Endodermal cell (in vitro differentiated cells): Measurements from ENCODE around the gene LRMDA. TPM values are rescaled to one million over a fixed set of nuclear protein-coding genes. Genes with fewer than 3 reads are reported as not detected.

Experiments
- DNase-seq: peaks from one replicate; pipeline ENCODE4 v3.0.0-alpha.2; 2017
- H3K27ac ChIP-seq: 2 replicates; pipeline ENCODE4 v1.5.1; 2013; ENCODE audit warnings: mild to moderate bottlenecking, low read depth, low read length, moderate library complexity
- H3K27me3 ChIP-seq: 2 replicates; pipeline ENCODE4 v1.6.1; 2013; ENCODE audit warnings: mild to moderate bottlenecking, low read length, moderate library complexity; ENCODE audit not compliant: insufficient read depth, control insufficient read depth, poor library complexity, severe bottlenecking
- H3K36me3 ChIP-seq: 2 replicates; pipeline ENCODE4 v1.7.0; 2013; ENCODE audit warnings: mild to moderate bottlenecking, low read length, moderate library complexity; ENCODE audit not compliant: control insufficient read depth, insufficient read depth
- H3K4me1 ChIP-seq: one replicate; pipeline ENCODE4 v1.7.0; 2013; ENCODE audit warnings: low read length; ENCODE audit not compliant: control insufficient read depth, insufficient read depth
- H3K4me3 ChIP-seq: 2 replicates; pipeline ENCODE4 v1.5.1; 2013; ENCODE audit warnings: mild to moderate bottlenecking, low read length, moderate library complexity
- H3K9ac ChIP-seq: 2 replicates; pipeline ENCODE4 v1.6.1; 2013; ENCODE audit warnings: mild to moderate bottlenecking, low read length, moderate library complexity; ENCODE audit not compliant: poor library complexity, severe bottlenecking; ENCODE audit errors: extremely low read depth
- H3K9me3 ChIP-seq: 2 replicates; pipeline ENCODE4 v1.6.1; 2013; ENCODE audit warnings: mild to moderate bottlenecking, low read length, moderate library complexity; ENCODE audit not compliant: control insufficient read depth
- H3K27ac Mint-ChIP-seq: 2 replicates; pipeline ENCODE4 v1.8.0; 2020; ENCODE audit warnings: mixed read lengths
- H3K27me3 Mint-ChIP-seq: 2 replicates; pipeline ENCODE4 v1.8.0; 2021; ENCODE audit warnings: mild to moderate bottlenecking, mixed read lengths; ENCODE audit not compliant: insufficient read depth
- H3K36me3 Mint-ChIP-seq: 2 replicates; pipeline ENCODE4 v1.8.0; 2020; ENCODE audit warnings: low read depth, mixed read lengths
- H3K4me1 Mint-ChIP-seq: 2 replicates; pipeline ENCODE4 v1.8.0; 2020; ENCODE audit warnings: mixed read lengths
- H3K4me3 Mint-ChIP-seq: 2 replicates; pipeline ENCODE4 v1.8.0; 2020; ENCODE audit warnings: mild to moderate bottlenecking, moderate library complexity, mixed read lengths
- H3K9me3 Mint-ChIP-seq: 2 replicates; pipeline ENCODE4 v1.8.0; 2020; ENCODE audit warnings: mild to moderate bottlenecking, mixed read lengths
- CTCF ChIP-seq: fragments of 200-600 bp; sonication (generic); conservative IDR thresholded peaks from 2 replicates; pipeline ENCODE4 v1.5.0; 2021; ENCODE audit warnings: antibody characterized with exemption, mild to moderate bottlenecking
- WGBS, 2 experiments: methylation state at CpG; one replicate each; pipeline versions ENCODE4 v1.1.5 to v1.1.7; 2013; ENCODE audit warnings: missing lambda C conversion rate in 2 of 2, mixed read lengths in 1 of 2; ENCODE audit not compliant: insufficient coverage in 1 of 2, insufficient read length in 1 of 2; 5-methylcytosine and 5-hydroxymethylcytosine counted together
- total RNA-seq, 2 donors: library from RNA; stranded (reverse); fragmentation: NEBNext Ultra II Directional in 1 of 2; extraction: Animal tissue kit (Norgen Biotek cat#: 25700) in 1 of 2; gene quantifications; 2 replicates in 1 of 2; 3 replicates in 1 of 2; pipeline ENCODE4 v1.2.1, GENCODE V29; 2021

The LRMDA gene
- total RNA-seq, 2 donors from 2014 or later = 1.7 to 5.1 TPM

DNA sequence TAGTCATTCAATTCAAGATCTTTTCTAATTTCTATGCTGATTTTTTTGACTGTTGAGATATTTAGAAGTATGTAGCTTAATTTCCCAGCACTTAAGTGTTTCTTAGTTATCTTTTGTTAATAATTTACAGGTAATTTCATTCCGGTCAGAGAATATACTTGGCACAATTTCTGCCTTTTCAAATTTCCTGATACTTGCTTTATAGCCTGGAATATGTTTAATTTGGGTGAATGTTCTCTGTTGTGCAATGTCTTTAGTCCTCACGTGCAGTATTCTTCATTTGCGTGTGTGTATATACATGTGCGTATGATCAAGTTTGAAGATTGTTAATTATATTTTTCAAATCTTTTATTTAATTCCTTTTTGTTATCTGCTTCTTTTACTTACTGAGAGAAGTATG is 989.3 kb downstream of the LRMDA start:
- Mint-ChIP-seq H3K27ac (no peak overlapping the region), H3K27me3 (no peaks in the 10 kb centered on the region), H3K36me3 (no peaks in the 10 kb centered on the region), H3K4me3 (no peak overlapping the region), H3K4me1 (no peaks in the 10 kb centered on the region), H3K9me3 (peaks cover under 1% of the 10 kb centered on the region)
- Histone ChIP-seq H3K9ac (no peak overlapping the region), H3K4me1 (no peaks in the 10 kb centered on the region), H3K36me3 (no peaks in the 10 kb centered on the region), H3K27ac (no peak overlapping the region), H3K9me3 (no peaks in the 10 kb centered on the region), H3K4me3 (no peak overlapping the region), H3K27me3 (no peaks in the 10 kb centered on the region)
- TF ChIP-seq CTCF = no peak
- no peak for DNase-seq
- WGBS, 2 experiments = 100% methylated on average over 4 of the region's 4 CpGs; no CpG with 5 or more reads in 1 of the 2 experiments

DNA sequence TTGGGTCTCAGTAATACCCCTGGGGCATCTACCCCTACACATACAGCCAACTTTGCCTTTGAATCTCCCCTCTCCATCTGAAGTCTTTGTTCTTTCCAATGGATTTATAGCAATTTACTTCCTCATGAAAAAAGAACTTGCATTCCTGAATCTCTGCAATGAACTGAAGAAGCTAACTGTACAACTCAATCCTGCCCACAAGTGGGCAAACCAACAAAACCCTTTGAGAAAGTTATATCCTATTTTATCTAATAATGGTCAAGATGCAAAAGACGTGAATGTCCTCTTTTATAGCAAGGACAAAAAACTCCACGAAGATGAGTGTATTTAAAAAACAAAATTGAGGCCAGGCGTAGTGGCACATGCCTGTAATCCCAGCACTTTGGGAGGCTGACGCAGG is 991.3 kb downstream of the LRMDA start:
- H3K4me1 ChIP-seq = no peaks in the 10 kb centered on the region
- H3K4me1 Mint-ChIP-seq = no peaks in the 10 kb centered on the region
- H3K9ac ChIP-seq = no peak overlapping the region
- no peak for DNase-seq
- H3K4me3 Mint-ChIP-seq = no peak overlapping the region
- peaks cover 9% of the 10 kb centered on the region for H3K9me3 Mint-ChIP-seq
- H3K27me3 ChIP-seq = no peaks in the 10 kb centered on the region
- H3K27me3 Mint-ChIP-seq = no peaks in the 10 kb centered on the region
- no peak for TF ChIP-seq CTCF
- no peaks in the 10 kb centered on the region for H3K36me3 ChIP-seq
- no peak overlapping the region for H3K4me3 ChIP-seq
- H3K36me3 Mint-ChIP-seq = no peaks in the 10 kb centered on the region
- no peak overlapping the region for H3K27ac Mint-ChIP-seq
- H3K27ac ChIP-seq = no peak overlapping the region
- no peaks in the 10 kb centered on the region for H3K9me3 ChIP-seq
- WGBS, 2 experiments = 96 to 100% methylated on average over 4 of the region's 4 CpGs

- H3K27ac Mint-ChIP-seq = no peak overlapping the region
- H3K27ac ChIP-seq = no peak overlapping the region
- H3K36me3 Mint-ChIP-seq = no peaks in the 10 kb centered on the region
- no peaks in the 10 kb centered on the region for H3K27me3 ChIP-seq
- DNase-seq = no peak
- no peak overlapping the region for H3K4me3 Mint-ChIP-seq
- WGBS, 2 experiments = 74 to 89% methylated on average over 3 to 4 of the region's 4 CpGs
- H3K36me3 ChIP-seq = no peaks in the 10 kb centered on the region
- no peaks in the 10 kb centered on the region for H3K27me3 Mint-ChIP-seq
- H3K4me1 Mint-ChIP-seq = peaks cover 52% of the 10 kb centered on the region
- peaks cover 22% of the 10 kb centered on the region for H3K4me1 ChIP-seq
- H3K9ac ChIP-seq = no peak overlapping the region
- H3K9me3 ChIP-seq = no peaks in the 10 kb centered on the region
- H3K4me3 ChIP-seq = no peak overlapping the region
- H3K9me3 Mint-ChIP-seq = peaks cover 9% of the 10 kb centered on the region
- no peak for TF ChIP-seq CTCF
Observed at GRCh38 chr10:76428551-76429367, 997.3 kb downstream of the LRMDA start.
